ENCODE results near the gene IFIT1B.
"Not testable (repeated sequence)": the region's sequence is repeated elsewhere in the genome, so short reads cannot be mapped to it uniquely, and the experiment has no call there.

The IFIT1B gene

GRCh38 chr10:89350631-89351315, 27.1 kb upstream of the IFIT1B start:
- not testable (repeated sequence) for DNase-seq

- no peak for DNase-seq
Observed at GRCh38 chr10:89351412-89351779, 26.5 kb upstream of the IFIT1B start.

GRCh38 chr10:89351780-89352597, 25.9 kb upstream of the IFIT1B start:
- DNase-seq, result no peak

GRCh38 chr10:89352802-89353201, 25.1 kb upstream of the IFIT1B start:
- no peak for DNase-seq

GRCh38 chr10:89355394-89355931, 22.4 kb upstream of the IFIT1B start:
- no peak for DNase-seq

- DNase-seq, result no peak
Observed at GRCh38 chr10:89357096-89357495, 20.8 kb upstream of the IFIT1B start.

GRCh38 chr10:89357975-89358374, 19.9 kb upstream of the IFIT1B start:
- DNase-seq, result no peak

- DNase-seq, result no peak
Observed at GRCh38 chr10:89360157-89360556, 17.7 kb upstream of the IFIT1B start.

- DNase-seq, result no peak
Observed at GRCh38 chr10:89362929-89363328, 14.9 kb upstream of the IFIT1B start.

GRCh38 chr10:89363729-89364442, 14.0 kb upstream of the IFIT1B start:
- DNase-seq, result no peak

GRCh38 chr10:89364531-89364930, 13.3 kb upstream of the IFIT1B start:
- no peak for DNase-seq

- no peak for DNase-seq
Observed at GRCh38 chr10:89367529-89367928, 10.3 kb upstream of the IFIT1B start.

- no peak for DNase-seq
Observed at GRCh38 chr10:89368129-89368528, 9.7 kb upstream of the IFIT1B start.

GRCh38 chr10:89369156-89370105, 8.4 kb upstream of the IFIT1B start:
- DNase-seq, result peak; percentile 18

GRCh38 chr10:89371079-89371478, 6.8 kb upstream of the IFIT1B start:
- no peak for DNase-seq

GRCh38 chr10:89371987-89372386, 5.9 kb upstream of the IFIT1B start:
- DNase-seq, result no peak

GRCh38 chr10:89373916-89374711, 3.7 kb upstream of the IFIT1B start:
- no peak for DNase-seq

GRCh38 chr10:89374713-89375141, 3.1 kb upstream of the IFIT1B start:
- DNase-seq, result no peak

- no peak for DNase-seq
Observed at GRCh38 chr10:89379103-89379502, 1.2 kb downstream of the IFIT1B start.

GRCh38 chr10:89382757-89383156, 4.9 kb downstream of the IFIT1B start:
- no peak for DNase-seq

Measured in 8988T (cell line).